Right lobe of liver (tissue), 6 donors: ENCODE data around the gene FOXI2. TPM values are rescaled to one million over a fixed set of nuclear protein-coding genes. Genes with fewer than 3 reads are reported as not detected.

ENCODE experiments used
- ATAC-seq, 4 donors: fragments of 200-7000 bp; cut with Tn5 transposase; one replicate each; pipeline ENCODE4 v1.9.1; 2020; ENCODE audit warnings: mild to moderate bottlenecking in 4 of 4, moderate library complexity in 4 of 4
- DNase-seq, 3 donors: peaks; one replicate each; pipeline ENCODE4 v3.0.0-alpha.2; 2020
- H3K27ac ChIP-seq, 3 donors: fragments of 200-600 bp; one replicate each; pipeline ENCODE4 v1.8.0; 2022
- H3K27me3 ChIP-seq, 2 donors: fragments of 200-600 bp; one replicate each; pipeline ENCODE4 v1.8.0; 2022
- H3K36me3 ChIP-seq, 4 donors: fragments of 200-600 bp; sonication (generic) in 1 of 4; one replicate each; pipeline versions ENCODE4 v1.5.1 to v1.8.0; 2017 to 2022; ENCODE audit warnings: control low read depth in 1 of 4
- H3K4me1 ChIP-seq, 4 donors: fragments of 200-600 bp; sonication (generic) in 1 of 4; one replicate each; pipeline versions ENCODE4 v1.5.1 to v1.8.0; 2017 to 2022; ENCODE audit warnings: control low read depth in 1 of 4
- H3K4me3 ChIP-seq, 3 donors: fragments of 200-600 bp; one replicate each; pipeline ENCODE4 v1.8.0; 2022
- H3K9me3 ChIP-seq, 4 donors: fragments of 200-600 bp; sonication (generic) in 1 of 4; one replicate each; pipeline versions ENCODE4 v1.5.1 to v1.8.0; 2017 to 2022; ENCODE audit warnings: control low read depth in 1 of 4
- CTCF ChIP-seq, 4 donors: fragments of 200-600 bp in 3 of 4; fragments of 450-650 bp in 1 of 4; IDR thresholded peaks; one replicate each; pipeline versions ENCODE4 v1.5.1 to v1.8.0; 2016 to 2022; ENCODE audit warnings: antibody characterized with exemption in 4 of 4, mild to moderate bottlenecking in 2 of 4
- POLR2A ChIP-seq: fragments of 450-650 bp; IDR thresholded peaks from one replicate; pipeline ENCODE4 v1.6.1; 2017; ENCODE audit warnings: antibody characterized with exemption, mild to moderate bottlenecking
- WGBS: methylation state at CpG from one replicate; pipeline ENCODE4 v1.1.6; 2018; ENCODE audit warnings: low coverage, low lambda C conversion rate; ENCODE audit not compliant: insufficient coverage; ENCODE audit errors: missing lambda C conversion rate; 5-methylcytosine and 5-hydroxymethylcytosine counted together
- intact Hi-C, 2 donors: fragments of 100-400 bp; cut with DNase I; formaldehyde crosslinking; loops; one replicate each; pipeline versions ENCODE4 v1.11.2 to v1.14.1; 2022
- total RNA-seq, 6 experiments: library from RNA; depleted of rRNA in 2 of 6; stranded (reverse); fragments of >200 nt in 2 of 6; fragmentation: NEBNext Ultra II Directional in 3 of 6; extraction: Animal tissue kit (Norgen Biotek cat#: 25700) in 3 of 6; gene quantifications; one replicate each; pipeline versions ENCODE4 v1.1.0 to v1.2.4, GENCODE V29; 2016 to 2023
- donor health status: DM: no; HTN: yes; CAD: no.
- donor health status: DM: no; HTN: no; CAD: no.
- donor health status: DM: no; HTN: no; CAD: no.
- donor health status: DM: no; HTN: yes; CAD: no.
- donor health status: DM: no; HTN: yes; CAD: no.

Gene FOXI2
- total RNA-seq, 6 experiments from 2014 or later: not detected

GRCh38 chr10:127759276-127759675, 22.3 kb downstream of the FOXI2 start:
- Histone ChIP-seq H3K27me3 (no peaks in the 10 kb centered on the region), H3K9me3 (no peaks in the 10 kb centered on the region), H3K27ac (no peak overlapping the region), H3K4me1 (no peaks in the 10 kb centered on the region), H3K36me3 (no peaks in the 10 kb centered on the region), H3K4me3 (no peak overlapping the region)
- no peak for DNase-seq
- 61% methylated on average over 2 of the region's 2 CpGs for WGBS
- TF ChIP-seq POLR2A (no peak), CTCF (IDR thresholded peaks at IDR 0.05) (no peak)
- ATAC-seq: no peak
- intact Hi-C loops: no loop called here

DNA sequence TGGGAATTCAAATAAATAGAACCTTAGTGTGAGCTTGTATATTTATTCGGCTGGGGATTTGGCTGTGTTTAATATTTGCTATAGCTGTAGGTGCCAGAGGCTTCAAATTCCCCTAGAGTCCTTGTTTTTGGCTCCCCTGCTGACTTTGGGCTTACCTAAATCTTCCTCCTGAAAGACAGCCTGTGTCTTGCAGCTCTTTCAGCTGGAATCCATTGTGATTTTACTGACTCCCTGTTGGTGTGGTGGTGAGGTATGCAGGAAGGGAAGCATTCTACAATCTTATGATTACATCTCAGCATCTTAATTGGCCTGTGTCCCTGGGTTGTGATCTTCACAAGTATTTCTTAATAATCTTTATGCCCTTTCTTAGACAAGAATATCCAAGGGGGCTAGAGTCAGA, 25.9 kb downstream of the FOXI2 start:
- no peak overlapping the region for H3K4me3 ChIP-seq
- intact Hi-C loops: no loop called here
- WGBS: 5% methylated on average over 1 of the region's 1 CpG
- H3K9me3 ChIP-seq: no peaks in the 10 kb centered on the region
- H3K36me3 ChIP-seq: no peaks in the 10 kb centered on the region
- TF ChIP-seq CTCF (IDR thresholded peaks at IDR 0.05) (no peak), POLR2A (no peak)
- H3K27me3 ChIP-seq: no peaks in the 10 kb centered on the region
- H3K27ac ChIP-seq: no peak overlapping the region
- no peak for ATAC-seq
- no peaks in the 10 kb centered on the region for H3K4me1 ChIP-seq
- no peak for DNase-seq

DNA sequence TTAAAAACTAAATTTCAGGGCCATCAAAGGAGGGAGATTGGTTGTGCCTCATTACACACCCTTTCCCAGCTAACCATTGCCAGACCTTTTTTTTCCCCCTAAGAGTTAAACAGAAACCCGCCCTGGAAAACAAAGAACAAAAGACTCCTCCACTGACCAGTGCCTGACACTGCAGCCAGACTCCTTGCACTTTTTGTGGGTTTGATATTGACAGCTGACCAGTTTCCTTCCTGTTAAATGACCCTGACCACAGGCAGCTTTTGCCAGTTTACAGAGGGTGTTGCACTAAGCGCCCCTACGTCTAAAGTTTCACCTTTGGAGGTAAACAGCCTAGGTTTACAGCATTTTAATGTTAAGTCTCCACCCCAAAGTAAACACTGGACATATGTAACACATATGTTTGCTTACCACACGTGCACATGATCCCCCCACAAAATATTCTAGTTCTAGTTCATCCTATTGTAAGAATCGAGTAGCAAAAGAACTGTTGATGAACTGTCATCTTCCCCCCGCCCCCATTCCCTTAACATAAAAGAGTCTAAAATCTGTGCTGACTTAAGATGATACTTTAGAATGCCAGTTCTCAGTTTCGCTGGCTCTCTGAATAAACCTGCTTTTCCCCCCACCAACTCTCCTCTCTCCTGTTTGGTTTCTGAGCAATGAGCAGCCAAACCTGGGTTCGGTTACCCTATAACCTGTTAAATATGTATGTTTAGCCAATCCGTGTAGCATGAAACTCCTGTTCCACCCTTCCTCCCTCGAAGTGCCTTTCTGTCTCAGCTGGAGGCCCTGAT, 38.0 kb downstream of the FOXI2 start:
- H3K9me3 ChIP-seq: no peaks in the 10 kb centered on the region
- ATAC-seq: no peak
- H3K27me3 ChIP-seq: no peaks in the 10 kb centered on the region
- intact Hi-C loops: no loop called here
- DNase-seq: no peak
- no peak for TF ChIP-seq CTCF (IDR thresholded peaks at IDR 0.05)
- no peak for TF ChIP-seq POLR2A
- H3K27ac ChIP-seq: no peak overlapping the region
- no peaks in the 10 kb centered on the region for H3K4me1 ChIP-seq
- no peak overlapping the region for H3K4me3 ChIP-seq
- WGBS: 27% methylated on average over 10 of the region's 10 CpGs
- no peaks in the 10 kb centered on the region for H3K36me3 ChIP-seq

- DNase-seq (no peak), ATAC-seq (no peak)
- 50% methylated on average over 2 of the region's 2 CpGs for WGBS
- H3K36me3 ChIP-seq: no peaks in the 10 kb centered on the region
- H3K4me3 ChIP-seq: no peak overlapping the region
- no peaks in the 10 kb centered on the region for H3K4me1 ChIP-seq
- intact Hi-C loops: no loop called here
- H3K27ac ChIP-seq: no peak overlapping the region
- H3K27me3 ChIP-seq: no peaks in the 10 kb centered on the region
- no peak for TF ChIP-seq POLR2A
- TF ChIP-seq CTCF (IDR thresholded peaks at IDR 0.05): no peak
- H3K9me3 ChIP-seq: no peaks in the 10 kb centered on the region
Observed at GRCh38 chr10:127776816-127777215, 39.8 kb downstream of the FOXI2 start.
